ENCODE data around the gene SHISA6.
"Not testable (repeated sequence)": the region's sequence is repeated elsewhere in the genome, so short reads cannot be mapped to it uniquely, and the experiment has no call there.

Gene SHISA6

GRCh38 chr17:11293480-11293879, 52.5 kb downstream of the SHISA6 start:
- ChIA-PET CTCF (no interaction called here), POLR2A (no interaction called here)
- no peak for TF ChIP-seq CTCF (IDR thresholded peaks at IDR 0.05; ENCODE audit: control extremely low read depth, extremely low read depth, low read depth, missing control alignments)
- no peak for DNase-seq (ENCODE audit: extremely low spot score)

- POLR2A ChIA-PET: no interaction called here
- CTCF ChIA-PET: no interaction called here
These were observed 53.8 kb downstream of the SHISA6 start for GRCh38 chr17:11294826-11295225.

GRCh38 chr17:11296994-11297393, 56.0 kb downstream of the SHISA6 start:
- POLR2A ChIA-PET: no interaction called here
- no peak for TF ChIP-seq CTCF (IDR thresholded peaks at IDR 0.05; ENCODE audit: control extremely low read depth, extremely low read depth, low read depth, missing control alignments)
- no peak for DNase-seq (ENCODE audit: extremely low spot score)
- CTCF ChIA-PET: no interaction called here

More at GRCh38 chr17:11294826-11295225, 53.8 kb downstream of the SHISA6 start:
- TF ChIP-seq CTCF (IDR thresholded peaks at IDR 0.05; ENCODE audit: control extremely low read depth, extremely low read depth, low read depth, missing control alignments): no peak
- DNase-seq (ENCODE audit: extremely low spot score): no peak

- CTCF ChIA-PET: no interaction called here
- no peak for DNase-seq (ENCODE audit: extremely low spot score)
These were observed 57.4 kb downstream of the SHISA6 start for GRCh38 chr17:11298401-11298800.

GRCh38 chr17:11300201-11300600, 59.2 kb downstream of the SHISA6 start:
- no peak for DNase-seq (ENCODE audit: extremely low spot score)
- ChIA-PET CTCF (no interaction called here), POLR2A (no interaction called here)
- TF ChIP-seq CTCF (IDR thresholded peaks at IDR 0.05; ENCODE audit: control extremely low read depth, extremely low read depth, low read depth, missing control alignments): no peak

More at GRCh38 chr17:11298401-11298800, 57.4 kb downstream of the SHISA6 start:
- POLR2A ChIA-PET: no interaction called here
- no peak for TF ChIP-seq CTCF (IDR thresholded peaks at IDR 0.05; ENCODE audit: control extremely low read depth, extremely low read depth, low read depth, missing control alignments)

GRCh38 chr17:11300738-11301137, 59.7 kb downstream of the SHISA6 start:
- POLR2A ChIA-PET: no interaction called here
- DNase-seq (ENCODE audit: extremely low spot score): no peak
- no peak for TF ChIP-seq CTCF (IDR thresholded peaks at IDR 0.05; ENCODE audit: control extremely low read depth, extremely low read depth, low read depth, missing control alignments)
- CTCF ChIA-PET: no interaction called here

GRCh38 chr17:11301874-11302273, 60.9 kb downstream of the SHISA6 start:
- DNase-seq (ENCODE audit: extremely low spot score); CTCF ChIA-PET; POLR2A ChIA-PET: not testable (repeated sequence)

Measured in GM10248 (cell line).